ENCODE results near the gene GOLGA8N.

GOLGA8N gene

DNA sequence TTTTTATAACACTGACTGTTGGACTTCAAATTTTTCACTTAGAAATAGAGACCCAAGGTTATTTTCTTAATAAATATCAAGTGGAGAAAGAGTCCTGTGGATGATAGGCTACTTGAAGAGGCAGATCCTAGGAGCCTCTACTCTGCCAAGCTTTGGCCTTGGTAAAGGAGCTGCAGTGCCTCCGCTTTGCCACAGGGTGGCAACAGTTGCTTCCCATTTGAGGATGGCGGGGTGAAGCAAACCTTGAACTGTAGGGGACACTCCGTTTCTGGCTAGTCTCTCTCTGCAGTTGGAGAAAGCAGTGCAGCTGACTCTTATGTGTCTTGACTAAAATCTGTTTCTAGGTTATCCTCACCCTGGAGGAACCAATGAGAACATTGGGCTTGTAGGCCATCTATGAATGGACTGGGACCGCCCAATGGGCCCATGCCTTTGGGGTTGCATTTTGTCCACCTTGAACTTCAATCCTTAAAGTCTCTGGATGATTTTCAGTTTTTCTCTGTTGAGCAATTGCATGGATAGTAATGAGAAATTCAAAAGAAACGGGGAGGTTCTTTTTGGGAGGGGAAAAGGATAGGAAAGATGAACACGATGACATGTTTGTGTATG is 58.1 kb downstream of the GOLGA8N start:
- peak; percentile 25 to 72 (median 62) for DNase-seq

DNA sequence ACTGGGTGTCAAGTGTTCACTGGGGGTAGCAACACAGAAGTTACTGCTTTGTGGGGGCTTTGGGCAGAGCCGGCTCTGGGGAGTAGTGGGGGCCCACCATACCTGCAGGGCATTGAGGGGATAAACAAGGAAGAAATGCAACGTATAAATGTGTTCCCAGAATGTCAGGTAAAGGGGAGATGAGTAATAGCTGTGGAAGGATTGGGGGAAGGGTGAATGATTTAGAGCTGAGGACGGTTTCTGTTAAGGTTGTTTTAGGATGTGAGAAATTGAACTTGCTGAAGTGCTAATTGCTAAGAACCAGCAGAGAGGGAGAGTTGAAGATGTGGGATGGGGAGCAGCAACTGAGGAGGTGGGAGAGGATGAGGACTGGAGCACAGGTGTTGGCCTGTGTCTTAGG is 58.9 kb downstream of the GOLGA8N start:
- no peak for DNase-seq

DNA sequence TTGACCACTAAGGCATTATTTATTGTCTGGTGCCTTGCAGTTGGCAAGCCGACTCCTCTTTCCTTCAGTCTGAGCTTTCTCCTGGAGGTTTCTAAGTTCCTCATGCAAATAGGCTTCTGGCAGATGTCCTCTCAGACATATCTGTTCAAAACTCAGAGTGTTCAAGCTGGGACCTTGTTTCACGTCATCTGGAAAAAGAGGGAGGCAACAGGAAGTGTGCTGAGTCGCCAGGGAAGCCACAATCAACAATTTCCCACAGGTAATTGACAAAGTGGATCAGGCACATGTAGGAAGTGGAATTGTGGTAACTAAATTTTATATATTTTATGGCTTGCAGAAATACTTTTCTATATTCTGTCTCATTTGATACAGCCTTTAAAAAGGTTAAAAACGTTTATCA is 62.8 kb downstream of the GOLGA8N start:
- no peak for DNase-seq

GRCh38 chr15:32656496-32656895 is 63.2 kb downstream of the GOLGA8N start:
- no peak for DNase-seq

Data from NCI-H1417 (cell line).